GM21529 (cell line): Measurements from ENCODE around the gene CEP44.
A peak's percentile ranks its signal among the peaks of the same experiment; 100 is the strongest.
"Not testable (repeated sequence)": the region's sequence is repeated elsewhere in the genome, so short reads cannot be mapped to it uniquely, and the experiment has no call there.

Experiments used
- ATAC-seq: cut with Tn5 transposase; IDR thresholded peaks from one replicate; pipeline ENCODE4 v1.9.1; 2021; ENCODE audit not compliant: unreplicated experiment

The CEP44 gene

DNA sequence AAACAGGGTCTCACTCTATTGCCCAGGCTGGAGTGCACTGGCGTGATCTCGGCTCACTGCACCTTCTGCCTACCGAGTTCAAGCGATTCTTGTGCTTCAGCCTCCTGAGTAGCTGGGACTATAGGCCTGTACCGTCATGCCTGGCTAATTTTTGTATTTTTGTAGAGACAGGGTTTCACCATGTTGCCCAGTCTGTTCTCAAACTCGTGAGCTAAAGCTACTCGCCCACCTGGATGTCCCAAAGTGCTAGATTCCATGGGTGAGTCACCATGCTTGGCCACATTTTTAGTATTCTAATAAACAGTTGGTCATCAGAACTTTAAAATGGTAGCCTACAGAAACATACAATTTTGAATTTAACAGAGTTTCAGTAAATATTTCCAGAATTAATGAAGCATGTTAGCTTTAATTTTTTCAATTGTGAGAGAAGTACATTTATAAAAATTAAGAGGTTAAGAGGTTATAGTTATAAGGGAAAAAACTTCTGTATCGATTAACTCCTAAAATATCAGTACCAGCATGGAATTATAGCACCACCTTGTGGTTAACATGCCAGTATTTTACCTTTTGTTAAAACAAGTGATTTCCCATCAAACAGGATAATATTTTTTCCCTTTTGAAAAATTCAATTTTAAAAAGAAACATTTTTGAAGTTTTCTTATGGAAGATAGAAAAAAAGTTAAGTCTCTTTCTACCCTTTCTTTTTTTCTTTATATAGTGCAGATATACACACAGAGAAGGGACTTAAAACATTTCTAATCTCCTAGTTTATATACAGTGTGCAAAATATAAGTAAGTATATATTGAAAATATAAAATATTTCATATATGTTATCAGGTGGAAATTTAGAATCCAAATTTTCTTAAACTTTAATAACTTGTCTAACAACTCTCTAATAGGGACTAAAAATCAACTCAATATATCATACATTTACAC, 35.4 kb downstream of the CEP44 start:
- ATAC-seq, result no peak

- ATAC-seq, result no peak
Observed at GRCh38 chr4:174320494-174321199, 36.9 kb downstream of the CEP44 start.

DNA sequence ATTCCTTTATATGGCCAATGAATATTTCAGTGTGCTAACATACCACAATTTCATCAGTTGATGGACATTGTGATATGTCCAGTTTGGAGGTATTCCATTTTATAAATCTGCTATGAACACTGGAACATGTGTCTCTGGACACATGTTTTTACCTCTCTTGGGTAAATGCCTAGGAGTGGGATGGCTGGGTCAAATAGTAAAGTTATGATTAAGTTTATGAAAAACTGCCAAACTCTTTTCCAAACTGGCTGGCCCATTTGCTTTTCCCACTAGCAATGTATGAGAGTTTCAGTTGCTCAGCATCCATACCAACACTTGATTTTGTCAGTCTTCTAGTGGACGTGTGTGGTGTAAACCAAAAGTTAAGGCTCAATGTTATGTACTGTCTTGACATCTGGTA, 40.5 kb downstream of the CEP44 start:
- no peak for ATAC-seq

- ATAC-seq, result no peak
Observed at GRCh38 chr4:174324725-174325124, 41.0 kb downstream of the CEP44 start.

- ATAC-seq, result no peak
Observed at GRCh38 chr4:174332741-174333493, 49.2 kb downstream of the CEP44 start.

DNA sequence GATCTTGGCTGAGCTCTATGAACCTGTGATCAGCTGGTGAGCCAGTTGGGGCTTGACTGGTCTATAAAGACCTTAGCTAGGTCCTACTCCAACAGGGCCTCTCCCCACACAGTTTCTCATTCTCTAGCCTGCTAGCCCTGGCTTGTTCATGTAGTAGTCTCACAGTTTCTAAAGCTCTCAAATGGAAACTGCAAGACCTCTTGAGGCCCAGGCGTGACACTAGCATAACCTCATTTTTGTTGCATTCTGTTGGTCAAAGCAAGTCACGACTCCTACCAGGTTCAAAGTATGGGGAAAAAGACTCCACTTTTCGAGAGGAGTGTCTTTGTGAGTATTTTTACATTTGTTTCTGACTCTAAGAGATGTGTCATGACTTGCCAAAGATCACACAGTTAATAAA, 50.9 kb downstream of the CEP44 start:
- ATAC-seq, result peak; percentile 96

GRCh38 chr4:174340714-174341113, 57.0 kb downstream of the CEP44 start:
- ATAC-seq, result no peak

- ATAC-seq, result no peak
Observed at GRCh38 chr4:174349156-174349555, 65.4 kb downstream of the CEP44 start.

GRCh38 chr4:174352061-174352819, 68.5 kb downstream of the CEP44 start:
- ATAC-seq, result no peak

- no peak for ATAC-seq
Observed at GRCh38 chr4:174357321-174357720, 73.6 kb downstream of the CEP44 start.

DNA sequence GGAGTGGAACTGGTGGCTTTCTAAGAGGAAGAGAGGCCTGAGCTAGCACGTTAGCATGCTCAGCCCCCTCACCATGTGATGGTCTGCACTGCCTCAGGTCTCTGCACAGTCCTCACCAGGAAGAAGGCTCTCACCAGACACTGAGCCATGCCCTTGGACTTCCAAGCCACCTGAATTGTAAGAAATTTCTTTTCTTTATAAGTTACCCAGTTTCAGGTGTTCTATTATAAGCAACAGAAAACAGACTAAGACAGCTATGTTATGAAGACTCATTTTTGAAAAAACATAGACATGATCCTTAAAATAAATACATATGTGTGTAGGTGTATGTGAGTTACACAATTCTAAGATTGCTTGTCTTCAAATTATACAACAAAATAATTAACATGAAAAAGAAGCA, 74.7 kb downstream of the CEP44 start:
- ATAC-seq, result peak; percentile 46

DNA sequence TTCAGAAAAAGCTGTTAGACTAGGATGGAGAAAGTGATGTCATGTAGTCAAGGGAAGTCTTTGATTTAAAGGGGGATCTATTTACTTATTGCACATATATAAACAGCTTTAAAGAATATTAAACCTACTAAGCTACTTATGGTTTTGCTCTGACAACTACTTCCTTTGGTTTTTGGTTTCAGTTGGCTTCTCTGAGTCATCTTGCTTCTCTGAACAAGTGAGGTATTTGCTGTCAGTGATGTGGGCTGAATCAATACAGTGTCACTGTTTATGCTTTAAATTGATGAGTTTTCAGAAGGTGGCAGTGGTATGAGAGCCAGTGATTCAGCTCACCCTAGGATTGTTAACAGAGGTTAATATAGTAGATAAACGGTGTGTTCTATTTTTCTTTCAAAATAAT, 75.1 kb downstream of the CEP44 start:
- ATAC-seq, result peak; percentile 99

DNA sequence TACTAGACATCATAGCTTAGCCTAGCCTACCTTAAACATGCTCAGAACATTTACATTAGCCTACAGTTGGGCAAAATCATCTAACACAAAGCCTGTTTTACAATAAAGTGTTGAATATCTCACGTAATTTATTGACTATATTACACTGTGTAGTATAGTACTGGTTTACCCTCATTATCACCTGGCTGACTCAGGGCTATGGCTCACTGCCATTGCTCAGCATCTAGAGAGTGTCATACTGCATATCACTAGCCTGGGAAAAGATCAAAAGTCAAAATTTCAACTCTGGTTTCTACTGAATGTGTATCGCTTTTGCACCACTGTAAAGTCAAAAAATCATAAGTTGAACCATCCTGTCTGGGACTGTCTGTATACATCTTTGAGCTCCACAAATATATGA, 78.6 kb downstream of the CEP44 start:
- no peak for ATAC-seq

- ATAC-seq, result not testable (repeated sequence)
Observed at GRCh38 chr4:174363782-174364181, 80.1 kb downstream of the CEP44 start.

GRCh38 chr4:174365018-174365587, 81.4 kb downstream of the CEP44 start:
- ATAC-seq, result no peak

DNA sequence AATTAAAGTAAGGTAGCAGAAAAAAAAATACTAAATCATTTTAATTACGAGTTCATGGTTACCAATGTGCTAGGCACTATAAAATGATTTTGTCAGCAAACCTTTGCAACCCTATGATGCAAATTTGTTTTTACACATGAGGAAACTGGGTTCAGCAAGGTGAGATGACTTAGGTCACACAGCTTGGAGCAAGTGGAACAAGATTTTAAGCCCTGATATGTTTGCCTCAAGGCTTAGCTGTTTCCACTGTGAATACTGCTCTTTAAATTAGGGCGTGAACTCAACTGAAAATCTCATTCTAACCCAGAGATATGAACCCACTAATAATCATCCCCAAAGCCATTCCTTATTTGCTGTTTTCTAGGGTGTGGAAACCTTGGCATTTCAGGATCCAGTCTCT, 86.3 kb downstream of the CEP44 start:
- ATAC-seq, result no peak

GRCh38 chr4:174373821-174374220, 90.1 kb downstream of the CEP44 start:
- ATAC-seq, result no peak

DNA sequence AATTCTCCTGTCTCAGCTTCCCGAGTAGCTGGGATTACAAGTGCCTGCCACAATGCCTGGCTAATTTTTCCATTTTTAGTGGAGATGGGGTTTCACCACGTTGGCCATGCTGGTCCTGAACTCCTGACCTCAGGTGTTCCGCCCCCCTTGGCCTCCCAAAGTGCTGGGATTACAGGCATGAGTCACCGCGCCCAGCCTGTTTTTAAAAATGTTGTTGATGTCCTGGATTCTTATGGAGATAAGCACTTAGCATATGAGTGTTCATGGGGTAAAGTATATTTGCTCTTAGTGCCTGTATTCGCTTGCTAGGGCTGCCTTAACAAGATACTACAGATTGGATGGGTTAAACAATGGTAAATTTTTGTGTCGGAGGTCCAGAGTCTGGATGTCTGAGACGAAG, 91.7 kb downstream of the CEP44 start:
- ATAC-seq, result no peak

- no peak for ATAC-seq
Observed at GRCh38 chr4:174377613-174378012, 93.9 kb downstream of the CEP44 start.

DNA sequence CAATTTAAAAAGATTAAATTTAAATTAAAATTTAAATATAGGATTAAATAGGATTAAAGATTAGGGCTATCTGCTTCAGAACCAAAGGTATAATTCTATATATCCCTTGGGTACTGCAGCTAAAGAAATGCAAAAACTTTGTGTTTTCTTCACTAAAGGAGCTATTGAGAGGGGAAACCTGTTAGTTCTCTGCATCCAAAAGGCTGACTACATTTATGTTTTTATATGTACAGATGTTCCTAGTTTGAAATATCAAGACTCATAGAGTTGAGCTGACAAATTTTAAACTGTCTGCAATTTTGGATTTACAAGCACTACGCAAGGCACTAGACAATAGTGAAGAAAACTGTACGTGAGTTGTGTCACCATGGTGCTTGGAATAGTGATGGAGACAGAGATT, 95.2 kb downstream of the CEP44 start:
- no peak for ATAC-seq
